Measurements from ENCODE around the gene OR2W1.

- no peak for TF ChIP-seq YY1 (IDR thresholded peaks at IDR 0.05; ENCODE audit: insufficient read depth, insufficient read length)
- TF ChIP-seq SUZ12 (IDR thresholded peaks at IDR 0.05; ENCODE audit: extremely low read depth, insufficient read depth, insufficient read length): no peak
- TF ChIP-seq ZNF274 (IDR thresholded peaks at IDR 0.05; ENCODE audit: low read depth, low read length): no peak
These were observed 34.2 kb upstream of the OR2W1 start for GRCh38 chr6:29079203-29079602.
